ENCODE measurements around the gene AP1M1. TPM values are rescaled to one million over a fixed set of nuclear protein-coding genes. Genes with fewer than 3 reads are reported as not detected.

The AP1M1 gene
- total RNA-seq, 1 experiment from 2014 or later, result 30.3 TPM

DNA sequence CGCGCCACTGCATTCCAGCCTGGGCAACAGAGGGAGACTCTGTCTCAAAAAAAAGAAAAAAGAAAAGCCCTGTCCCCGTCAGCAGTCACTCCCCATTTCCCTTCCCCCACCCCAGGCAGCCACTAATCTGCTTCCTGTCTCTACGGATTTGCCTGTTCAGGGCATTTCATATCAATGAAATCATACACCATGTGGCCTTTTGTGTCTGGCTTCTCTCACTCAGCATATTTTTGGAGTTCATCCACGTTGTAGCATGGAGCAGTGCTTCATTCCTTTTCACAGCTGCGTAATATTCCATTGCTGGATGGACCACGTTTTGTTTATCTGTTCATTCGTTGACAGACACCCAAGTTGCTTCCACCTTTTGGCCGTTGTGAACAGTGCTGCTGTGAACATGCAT lies 90.8 kb downstream of the AP1M1 start:
- no peak overlapping the region for H3K23ac ChIP-seq (ENCODE audit: insufficient read length, low read depth, low read length)
- H2BK12ac ChIP-seq (ENCODE audit: insufficient read length, low read depth, low read length), result no peak overlapping the region
- H3K4me1 ChIP-seq (ENCODE audit: insufficient read depth, low read length), result no peaks in the 10 kb centered on the region
- H2BK15ac ChIP-seq (ENCODE audit: low read depth, low read length), result no peak overlapping the region
- H3K9me3 Mint-ChIP-seq, result no peaks in the 10 kb centered on the region; a peak in 2 of 5 replicates
- H3K4me2 ChIP-seq (ENCODE audit: insufficient read depth, insufficient read length, low read length), result no peak overlapping the region
- H3K27me3 ChIP-seq (ENCODE audit: insufficient read depth, low read length), result no peaks in the 10 kb centered on the region
- no peaks in the 10 kb centered on the region for H3K36me3 Mint-ChIP-seq (ENCODE audit: insufficient read depth in 1 of 3, low read depth in 3 of 3)
- no peak overlapping the region for H3K27ac ChIP-seq (ENCODE audit: insufficient read length, low read depth, low read length)
- no peak overlapping the region for H4K5ac ChIP-seq (ENCODE audit: insufficient read length, low read depth, low read length)
- H3K27ac Mint-ChIP-seq, result no peak overlapping the region
- no peak overlapping the region for H2BK120ac ChIP-seq (ENCODE audit: low read depth, low read length, poor library complexity, severe bottlenecking)
- H4K20me1 ChIP-seq (ENCODE audit: control insufficient read depth, insufficient read depth, insufficient read length), result no peaks in the 10 kb centered on the region
- no peak overlapping the region for H2BK20ac ChIP-seq (ENCODE audit: low read depth, low read length, poor library complexity, severe bottlenecking)
- H2AFZ ChIP-seq (ENCODE audit: low read length), result no peak overlapping the region
- H3K14ac ChIP-seq (ENCODE audit: insufficient read depth, low read length), result no peak overlapping the region
- H2AK5ac ChIP-seq (ENCODE audit: insufficient read length, low read length), result no peak overlapping the region
- peaks cover 6% of the 10 kb centered on the region for H3K27me3 Mint-ChIP-seq (ENCODE audit: low read depth)
- H3T11ph ChIP-seq (ENCODE audit: low read length), result no peak overlapping the region
- no CpG with 5 or more reads among the region's 9 CpGs for WGBS (ENCODE audit: extremely low coverage, insufficient read length, low lambda C conversion rate)
- H3K79me2 ChIP-seq (ENCODE audit: insufficient read depth, low read length), result no peaks in the 10 kb centered on the region
- H2BK5ac ChIP-seq (ENCODE audit: insufficient read length, low read length), result no peak overlapping the region
- no peaks in the 10 kb centered on the region for H3K79me1 ChIP-seq (ENCODE audit: insufficient read depth, low read depth, low read length, poor library complexity, severe bottlenecking)
- H3K4me3 Mint-ChIP-seq, result no peak overlapping the region
- no peak overlapping the region for H3K18ac ChIP-seq (ENCODE audit: insufficient read length, low read depth, low read length)
- no peak overlapping the region for H3K9ac ChIP-seq (ENCODE audit: extremely low read depth, insufficient read length, low read length)
- H3K56ac ChIP-seq (ENCODE audit: insufficient read length, low read depth, low read length), result no peak overlapping the region
- H3K4me1 Mint-ChIP-seq, result peaks cover 3 to 21% of the 10 kb centered on the region in 2 experiments
- H4K8ac ChIP-seq (replicated peaks; ENCODE audit: insufficient read length, low read depth, low read length), result no peak overlapping the region
- DNase-seq, result no peak
- H3K23me2 ChIP-seq (ENCODE audit: insufficient read length, low read depth, low read length, poor library complexity, severe bottlenecking), result no peaks in the 10 kb centered on the region
- no peak overlapping the region for H4K91ac ChIP-seq (ENCODE audit: insufficient read length, low read depth, low read length)
- no peak overlapping the region for H3K4ac ChIP-seq (ENCODE audit: low read depth, low read length)
- TF ChIP-seq, protein P1, sequence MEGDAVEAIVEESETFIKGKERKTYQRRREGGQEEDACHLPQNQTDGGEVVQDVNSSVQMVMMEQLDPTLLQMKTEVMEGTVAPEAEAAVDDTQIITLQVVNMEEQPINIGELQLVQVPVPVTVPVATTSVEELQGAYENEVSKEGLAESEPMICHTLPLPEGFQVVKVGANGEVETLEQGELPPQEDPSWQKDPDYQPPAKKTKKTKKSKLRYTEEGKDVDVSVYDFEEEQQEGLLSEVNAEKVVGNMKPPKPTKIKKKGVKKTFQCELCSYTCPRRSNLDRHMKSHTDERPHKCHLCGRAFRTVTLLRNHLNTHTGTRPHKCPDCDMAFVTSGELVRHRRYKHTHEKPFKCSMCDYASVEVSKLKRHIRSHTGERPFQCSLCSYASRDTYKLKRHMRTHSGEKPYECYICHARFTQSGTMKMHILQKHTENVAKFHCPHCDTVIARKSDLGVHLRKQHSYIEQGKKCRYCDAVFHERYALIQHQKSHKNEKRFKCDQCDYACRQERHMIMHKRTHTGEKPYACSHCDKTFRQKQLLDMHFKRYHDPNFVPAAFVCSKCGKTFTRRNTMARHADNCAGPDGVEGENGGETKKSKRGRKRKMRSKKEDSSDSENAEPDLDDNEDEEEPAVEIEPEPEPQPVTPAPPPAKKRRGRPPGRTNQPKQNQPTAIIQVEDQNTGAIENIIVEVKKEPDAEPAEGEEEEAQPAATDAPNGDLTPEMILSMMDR (conservative IDR thresholded peaks at IDR 0.05), result no peak
- no peaks in the 10 kb centered on the region for H3K9me3 ChIP-seq (ENCODE audit: control insufficient read depth, low read depth, low read length)

Data from H9 (cell line).